ENCODE data around the gene GRID1.

Gene GRID1

DNA sequence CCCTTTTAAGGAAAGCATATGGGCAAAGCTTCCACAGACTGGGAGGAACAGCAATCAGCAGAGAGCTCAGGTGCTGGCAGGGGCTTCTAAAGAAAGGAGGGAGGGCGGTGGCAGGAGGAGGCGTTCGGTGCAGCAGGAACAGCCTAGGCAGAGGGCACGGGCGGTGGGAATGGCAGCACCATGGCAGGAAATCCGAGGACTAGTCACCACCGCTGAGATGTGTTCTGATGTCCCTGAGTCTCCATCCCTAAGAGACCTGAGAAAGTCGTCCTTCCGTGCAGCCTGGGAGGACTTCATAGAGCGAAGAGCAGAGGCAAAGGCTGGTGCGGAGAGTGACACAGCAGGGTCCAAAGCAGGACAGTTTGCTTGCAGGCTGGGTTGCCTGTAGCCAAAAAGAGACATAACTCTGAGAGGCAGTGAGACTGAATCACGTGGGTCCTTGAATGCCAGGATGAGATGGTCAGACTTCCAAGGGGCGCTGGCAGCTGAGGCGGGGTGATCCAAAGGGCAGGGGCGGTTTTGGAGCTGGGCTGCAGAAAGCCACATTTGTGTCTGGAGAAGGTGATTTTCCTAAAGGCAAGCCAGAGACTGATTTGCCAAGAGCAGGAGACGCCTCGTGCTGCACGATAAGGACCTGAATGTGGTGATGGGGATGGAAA, 35.8 kb upstream of the GRID1 start:
- no peaks in the 10 kb centered on the region for H3K36me3 ChIP-seq (ENCODE audit: control insufficient read depth in 2 of 2, insufficient read depth in 2 of 2, low read length in 2 of 2)
- no peak overlapping the region for H3K4me3 ChIP-seq (ENCODE audit: low read length in 2 of 2)
- no peaks in the 10 kb centered on the region for H3K9me3 ChIP-seq (ENCODE audit: control insufficient read depth in 2 of 2, low read length in 2 of 2)
- H3K27ac ChIP-seq (ENCODE audit: low read depth in 2 of 2, low read length in 2 of 2), result no peak overlapping the region
- no peaks in the 10 kb centered on the region for H3K27me3 ChIP-seq (ENCODE audit: control insufficient read depth in 2 of 2, insufficient read depth in 2 of 2, low read length in 2 of 2)
- H3K9ac ChIP-seq (ENCODE audit: low read depth in 1 of 2, low read length in 2 of 2), result no peak overlapping the region
- peaks cover 9 to 16% of the 10 kb centered on the region in 2 donors for H3K4me1 ChIP-seq (ENCODE audit: control insufficient read depth in 2 of 2, insufficient read depth in 2 of 2, low read length in 2 of 2)

DNA sequence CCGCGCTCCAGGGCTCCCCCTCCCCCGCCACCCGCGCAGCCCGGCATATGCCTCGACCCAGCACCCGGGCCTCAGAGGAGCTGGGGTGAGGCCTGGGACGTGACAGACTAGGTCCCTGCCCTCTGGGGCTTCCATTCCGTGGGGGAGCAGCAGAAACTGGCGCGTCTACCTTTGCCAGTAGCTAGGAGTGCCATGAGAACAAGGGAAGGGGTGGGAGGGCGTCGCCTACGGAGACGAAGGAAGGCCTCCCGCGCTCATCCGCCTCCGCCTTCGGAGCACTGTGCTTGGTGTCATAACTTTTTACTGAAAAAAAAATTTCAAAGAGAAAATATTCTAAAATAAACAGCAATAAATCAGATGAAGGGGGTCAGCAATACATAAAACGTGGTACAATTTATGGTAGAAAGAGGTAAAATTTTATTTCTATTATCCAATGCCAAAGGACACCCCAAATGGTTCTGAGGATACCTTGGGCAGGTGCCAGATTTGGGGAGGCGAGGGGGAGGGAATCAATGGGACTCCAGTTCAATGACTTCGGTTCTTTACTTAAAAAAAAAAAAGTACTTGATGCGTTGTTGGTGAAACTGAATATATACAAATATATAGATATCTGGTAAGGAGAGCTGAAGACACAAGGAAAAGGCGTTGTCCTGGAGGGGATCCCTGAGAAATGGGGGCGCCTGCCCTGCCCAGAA, 35.1 kb upstream of the GRID1 start:
- H3K4me3 ChIP-seq (ENCODE audit: low read length in 2 of 2), result peak overlapping the region; percentile 72 to 79
- no peaks in the 10 kb centered on the region for H3K36me3 ChIP-seq (ENCODE audit: control insufficient read depth in 2 of 2, insufficient read depth in 2 of 2, low read length in 2 of 2)
- H3K27ac ChIP-seq (ENCODE audit: low read depth in 2 of 2, low read length in 2 of 2), result peak overlapping the region; percentile 83 to 88
- H3K4me1 ChIP-seq (ENCODE audit: control insufficient read depth in 2 of 2, insufficient read depth in 2 of 2, low read length in 2 of 2), result peaks cover 9 to 16% of the 10 kb centered on the region in 2 donors
- H3K27me3 ChIP-seq (ENCODE audit: control insufficient read depth in 2 of 2, insufficient read depth in 2 of 2, low read length in 2 of 2), result no peaks in the 10 kb centered on the region
- peak overlapping the region in 1 of 2 donors; percentile 70 for H3K9ac ChIP-seq (ENCODE audit: low read depth in 1 of 2, low read length in 2 of 2)
- no peaks in the 10 kb centered on the region for H3K9me3 ChIP-seq (ENCODE audit: control insufficient read depth in 2 of 2, low read length in 2 of 2)

DNA sequence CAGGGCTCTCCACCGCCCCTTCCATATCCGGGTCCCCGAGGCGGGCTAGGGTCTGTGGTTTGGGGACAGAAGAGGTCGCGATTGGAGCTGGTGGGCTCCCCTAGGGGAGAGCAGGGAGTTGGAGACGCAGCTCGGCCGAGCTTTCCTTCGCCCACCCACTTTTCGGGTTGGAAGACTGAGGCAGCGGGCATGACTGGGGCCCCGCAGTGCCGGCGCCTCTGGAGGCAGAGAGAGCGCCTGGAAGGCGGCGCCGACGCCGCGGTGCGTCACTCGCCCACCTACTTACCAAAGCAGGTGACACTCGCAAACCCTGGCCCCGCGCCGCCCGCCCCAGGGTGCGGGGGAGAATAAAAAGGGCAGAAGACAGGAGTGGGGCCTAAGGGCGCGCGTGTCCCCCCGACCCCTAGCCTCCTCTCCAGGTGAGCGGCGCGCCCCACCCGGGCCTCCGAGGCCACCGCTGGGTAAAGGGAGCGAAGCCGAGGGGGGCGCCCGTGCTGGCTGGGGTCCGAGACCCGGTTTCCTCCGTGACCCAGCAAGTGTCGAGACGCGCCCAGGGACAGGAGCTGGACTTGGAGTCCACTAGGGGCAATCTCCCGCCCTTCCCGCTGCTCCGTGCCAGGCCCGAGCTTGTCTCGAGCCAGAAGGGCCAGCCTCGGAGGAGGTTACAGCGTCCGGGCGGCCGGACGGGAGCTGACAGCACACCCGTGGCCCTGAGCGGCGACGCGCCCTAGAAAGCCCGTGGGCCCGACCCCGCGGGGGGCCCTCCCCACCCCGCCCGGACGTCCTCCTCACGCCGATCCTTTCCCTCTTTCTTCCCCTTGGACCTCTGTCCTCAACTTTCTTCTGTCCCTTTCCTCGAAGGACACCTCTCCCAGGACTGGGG, 34.4 kb upstream of the GRID1 start:
- Histone ChIP-seq H3K9ac (ENCODE audit: low read depth in 1 of 2, low read length in 2 of 2) (peak overlapping the region; percentile 68 to 70), H3K27me3 (ENCODE audit: control insufficient read depth in 2 of 2, insufficient read depth in 2 of 2, low read length in 2 of 2) (no peaks in the 10 kb centered on the region), H3K27ac (ENCODE audit: low read depth in 2 of 2, low read length in 2 of 2) (peak overlapping the region; percentile 83 to 88), H3K4me1 (ENCODE audit: control insufficient read depth in 2 of 2, insufficient read depth in 2 of 2, low read length in 2 of 2) (peaks cover 9 to 16% of the 10 kb centered on the region in 2 donors), H3K4me3 (ENCODE audit: low read length in 2 of 2) (peak overlapping the region; percentile 72 to 79), H3K9me3 (ENCODE audit: control insufficient read depth in 2 of 2, low read length in 2 of 2) (no peaks in the 10 kb centered on the region), H3K36me3 (ENCODE audit: control insufficient read depth in 2 of 2, insufficient read depth in 2 of 2, low read length in 2 of 2) (no peaks in the 10 kb centered on the region)

DNA sequence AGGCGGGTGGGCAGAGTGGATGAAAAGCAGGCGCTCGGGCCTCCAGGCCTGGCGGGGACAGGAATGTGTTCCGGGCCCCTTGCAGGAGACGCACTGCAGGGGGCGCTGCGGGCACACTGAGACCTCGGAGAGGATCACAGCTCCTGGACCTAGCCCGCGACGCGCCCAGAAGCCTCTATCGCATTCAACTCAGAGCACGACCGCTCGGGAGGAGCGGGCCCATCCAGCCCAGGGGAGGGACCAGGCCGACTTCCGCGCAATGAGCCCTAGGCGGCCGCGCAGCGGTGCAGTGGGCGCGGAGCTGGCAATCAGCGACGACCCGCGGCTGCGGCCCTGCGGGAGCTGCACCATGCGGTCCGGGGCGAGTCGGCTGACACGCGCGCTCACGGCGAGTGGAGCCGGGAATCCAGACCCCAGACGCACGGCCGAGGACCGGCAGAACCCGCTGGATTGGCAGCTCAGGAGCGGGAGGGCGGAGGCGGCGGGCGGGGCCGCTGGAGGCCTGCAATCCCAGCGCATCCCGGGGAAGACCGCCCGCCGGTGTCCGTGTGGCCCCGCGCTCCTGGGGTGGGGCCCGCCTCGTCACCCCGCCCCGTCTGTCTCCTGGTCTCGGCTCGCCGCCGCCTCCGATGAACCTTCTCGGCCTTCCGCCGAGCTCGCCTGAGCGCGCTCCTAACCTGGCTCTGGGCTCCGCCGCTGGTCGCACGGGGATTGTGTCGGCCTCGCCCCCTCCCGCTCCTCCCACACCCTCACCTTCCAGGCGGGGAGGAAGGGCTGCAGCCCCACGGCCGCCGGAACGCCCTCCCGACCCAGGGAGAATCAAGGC, 33.5 kb upstream of the GRID1 start:
- Histone ChIP-seq H3K27me3 (ENCODE audit: control insufficient read depth in 2 of 2, insufficient read depth in 2 of 2, low read length in 2 of 2) (no peaks in the 10 kb centered on the region), H3K4me3 (ENCODE audit: low read length in 2 of 2) (peak overlapping the region; percentile 72 to 79), H3K9me3 (ENCODE audit: control insufficient read depth in 2 of 2, low read length in 2 of 2) (no peaks in the 10 kb centered on the region), H3K36me3 (ENCODE audit: control insufficient read depth in 2 of 2, insufficient read depth in 2 of 2, low read length in 2 of 2) (no peaks in the 10 kb centered on the region), H3K27ac (ENCODE audit: low read depth in 2 of 2, low read length in 2 of 2) (peak overlapping the region; percentile 83 to 88), H3K4me1 (ENCODE audit: control insufficient read depth in 2 of 2, insufficient read depth in 2 of 2, low read length in 2 of 2) (peaks cover 9 to 16% of the 10 kb centered on the region in 2 donors), H3K9ac (ENCODE audit: low read depth in 1 of 2, low read length in 2 of 2) (peak overlapping the region; percentile 68 to 70)

DNA sequence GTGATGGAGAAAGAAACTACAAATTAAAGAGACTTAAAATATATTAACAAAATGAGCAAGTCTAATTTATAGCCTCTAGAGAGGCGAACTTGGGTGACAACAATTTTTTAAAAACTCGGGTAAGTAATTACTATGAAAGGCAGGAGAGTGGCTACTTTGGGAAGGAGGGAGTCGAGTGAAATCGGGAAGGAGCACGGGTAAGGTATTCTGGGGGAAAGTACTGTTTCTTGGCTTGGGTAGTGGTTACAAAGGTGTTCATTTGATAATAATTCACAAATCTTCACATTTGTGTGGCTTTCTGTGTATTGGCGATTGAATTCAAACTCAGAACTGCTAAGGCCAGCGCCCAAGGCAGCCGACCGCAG, 32.9 kb upstream of the GRID1 start:
- peak overlapping the region in 1 of 2 donors; percentile 79 for H3K4me3 ChIP-seq (ENCODE audit: low read length in 2 of 2)
- H3K36me3 ChIP-seq (ENCODE audit: control insufficient read depth in 2 of 2, insufficient read depth in 2 of 2, low read length in 2 of 2), result no peaks in the 10 kb centered on the region
- H3K9me3 ChIP-seq (ENCODE audit: control insufficient read depth in 2 of 2, low read length in 2 of 2), result no peaks in the 10 kb centered on the region
- peak overlapping the region; percentile 27 to 70 for H3K9ac ChIP-seq (ENCODE audit: low read depth in 1 of 2, low read length in 2 of 2)
- peak overlapping the region; percentile 83 to 88 for H3K27ac ChIP-seq (ENCODE audit: low read depth in 2 of 2, low read length in 2 of 2)
- no peaks in the 10 kb centered on the region for H3K27me3 ChIP-seq (ENCODE audit: control insufficient read depth in 2 of 2, insufficient read depth in 2 of 2, low read length in 2 of 2)
- H3K4me1 ChIP-seq (ENCODE audit: control insufficient read depth in 2 of 2, insufficient read depth in 2 of 2, low read length in 2 of 2), result peaks cover 9 to 16% of the 10 kb centered on the region in 2 donors

DNA sequence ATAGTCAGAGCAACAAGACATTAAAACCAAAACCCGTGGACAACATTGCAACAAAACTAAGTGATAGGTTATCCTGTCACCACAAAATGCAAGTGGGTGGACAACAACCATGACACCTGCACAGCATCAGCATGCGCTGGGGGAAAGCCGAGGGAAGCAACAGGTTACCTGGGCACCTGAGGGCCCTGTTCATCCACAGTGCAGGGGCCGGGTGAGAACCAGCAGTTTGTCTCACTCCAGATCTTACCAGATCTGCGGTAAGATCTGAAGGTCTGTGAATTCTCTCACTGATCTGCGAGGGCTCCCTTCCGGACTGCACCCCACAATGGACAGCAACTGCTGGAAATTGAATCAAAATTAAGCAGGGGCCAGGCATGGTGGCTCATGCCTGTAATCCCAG, 30.5 kb upstream of the GRID1 start:
- H3K4me3 ChIP-seq (ENCODE audit: low read length in 2 of 2), result no peak overlapping the region
- no peaks in the 10 kb centered on the region for H3K27me3 ChIP-seq (ENCODE audit: control insufficient read depth in 2 of 2, insufficient read depth in 2 of 2, low read length in 2 of 2)
- no peak overlapping the region for H3K27ac ChIP-seq (ENCODE audit: low read depth in 2 of 2, low read length in 2 of 2)
- no peaks in the 10 kb centered on the region for H3K9me3 ChIP-seq (ENCODE audit: control insufficient read depth in 2 of 2, low read length in 2 of 2)
- H3K4me1 ChIP-seq (ENCODE audit: control insufficient read depth in 2 of 2, insufficient read depth in 2 of 2, low read length in 2 of 2), result peaks cover 9 to 14% of the 10 kb centered on the region in 2 donors
- H3K36me3 ChIP-seq (ENCODE audit: control insufficient read depth in 2 of 2, insufficient read depth in 2 of 2, low read length in 2 of 2), result no peaks in the 10 kb centered on the region
- no peak overlapping the region for H3K9ac ChIP-seq (ENCODE audit: low read depth in 1 of 2, low read length in 2 of 2)

DNA sequence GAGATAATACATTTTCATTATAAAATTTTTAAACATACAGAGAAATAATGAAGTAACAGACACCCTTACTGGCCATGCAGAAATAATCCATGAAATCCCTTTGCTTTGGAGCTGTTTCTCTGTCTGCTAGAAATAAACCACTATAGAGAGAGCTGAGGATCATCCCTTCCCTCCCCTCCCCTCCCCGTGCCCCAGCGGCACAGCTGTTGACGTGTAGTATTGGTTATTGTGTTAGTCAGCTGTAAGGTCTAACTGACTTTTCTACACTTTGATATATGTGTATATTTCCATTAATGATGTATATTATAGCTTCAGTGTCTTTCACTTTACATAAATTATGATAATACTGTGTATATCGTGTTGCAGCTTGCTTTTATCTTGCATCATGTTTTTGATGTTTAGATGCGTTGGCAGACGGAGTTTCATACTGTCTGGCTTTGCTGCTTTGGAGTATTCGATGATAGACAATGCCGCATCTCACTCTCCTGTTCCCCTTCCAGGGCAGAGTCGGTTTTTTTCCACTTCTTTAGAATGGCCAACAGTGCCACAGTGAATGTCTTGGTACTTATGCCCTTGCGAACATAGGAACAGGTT, 27.4 kb upstream of the GRID1 start:
- Histone ChIP-seq H3K36me3 (ENCODE audit: control insufficient read depth in 2 of 2, insufficient read depth in 2 of 2, low read length in 2 of 2) (no peaks in the 10 kb centered on the region), H3K9ac (ENCODE audit: low read depth in 1 of 2, low read length in 2 of 2) (no peak overlapping the region), H3K4me3 (ENCODE audit: low read length in 2 of 2) (no peak overlapping the region), H3K27me3 (ENCODE audit: control insufficient read depth in 2 of 2, insufficient read depth in 2 of 2, low read length in 2 of 2) (peaks cover 0 to 3% of the 10 kb centered on the region in 2 donors), H3K4me1 (ENCODE audit: control insufficient read depth in 2 of 2, insufficient read depth in 2 of 2, low read length in 2 of 2) (peaks cover 0 to 6% of the 10 kb centered on the region in 2 donors), H3K9me3 (ENCODE audit: control insufficient read depth in 2 of 2, low read length in 2 of 2) (no peaks in the 10 kb centered on the region), H3K27ac (ENCODE audit: low read depth in 2 of 2, low read length in 2 of 2) (no peak overlapping the region)

DNA sequence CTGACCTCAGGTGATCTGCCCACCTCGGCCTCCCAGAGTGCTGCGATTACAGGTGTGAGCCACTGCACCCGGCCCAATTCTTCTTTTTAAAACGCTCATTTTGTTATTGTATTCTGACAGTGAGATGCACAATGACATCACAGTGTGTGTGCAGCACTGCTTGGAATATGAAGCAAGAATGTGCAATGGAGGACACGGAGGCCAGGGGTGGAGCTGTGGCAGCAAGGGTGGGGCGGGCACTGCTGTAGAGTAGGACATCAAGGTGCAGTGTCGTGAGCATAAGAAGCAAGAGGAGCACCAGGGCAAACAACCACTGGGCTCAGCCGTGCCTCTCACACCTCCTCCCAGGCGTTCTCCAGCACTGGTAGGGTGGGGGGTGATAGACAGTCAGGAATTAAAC, 26.8 kb upstream of the GRID1 start:
- Histone ChIP-seq H3K36me3 (ENCODE audit: control insufficient read depth in 2 of 2, insufficient read depth in 2 of 2, low read length in 2 of 2) (no peaks in the 10 kb centered on the region), H3K9ac (ENCODE audit: low read depth in 1 of 2, low read length in 2 of 2) (no peak overlapping the region), H3K27me3 (ENCODE audit: control insufficient read depth in 2 of 2, insufficient read depth in 2 of 2, low read length in 2 of 2) (peaks cover 2 to 4% of the 10 kb centered on the region in 2 donors), H3K27ac (ENCODE audit: low read depth in 2 of 2, low read length in 2 of 2) (no peak overlapping the region), H3K4me1 (ENCODE audit: control insufficient read depth in 2 of 2, insufficient read depth in 2 of 2, low read length in 2 of 2) (peaks cover 0 to 6% of the 10 kb centered on the region in 2 donors), H3K9me3 (ENCODE audit: control insufficient read depth in 2 of 2, low read length in 2 of 2) (no peaks in the 10 kb centered on the region), H3K4me3 (ENCODE audit: low read length in 2 of 2) (no peak overlapping the region)

DNA sequence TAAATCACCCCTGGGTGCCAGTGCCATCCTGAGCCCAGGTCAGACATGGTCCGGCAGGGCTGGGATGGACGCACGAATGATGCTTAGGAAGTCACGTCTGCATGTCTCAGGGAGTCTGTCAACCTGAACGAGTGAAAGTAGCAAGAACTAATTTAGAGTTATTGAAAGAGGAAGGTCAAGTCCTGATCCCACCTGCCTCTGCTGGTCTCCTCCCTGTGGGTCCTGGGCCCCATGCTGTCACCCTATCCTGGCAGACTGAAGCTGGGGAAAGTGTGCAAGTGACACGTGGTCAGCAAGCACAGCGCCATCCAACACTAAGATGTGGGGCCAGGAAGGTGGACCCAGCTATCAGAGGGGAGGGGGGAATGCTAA, 26.1 kb upstream of the GRID1 start:
- no peak overlapping the region for H3K27ac ChIP-seq (ENCODE audit: low read depth in 2 of 2, low read length in 2 of 2)
- no peak overlapping the region for H3K4me3 ChIP-seq (ENCODE audit: low read length in 2 of 2)
- H3K27me3 ChIP-seq (ENCODE audit: control insufficient read depth in 2 of 2, insufficient read depth in 2 of 2, low read length in 2 of 2), result peaks cover 6 to 8% of the 10 kb centered on the region in 2 donors
- H3K36me3 ChIP-seq (ENCODE audit: control insufficient read depth in 2 of 2, insufficient read depth in 2 of 2, low read length in 2 of 2), result no peaks in the 10 kb centered on the region
- no peaks in the 10 kb centered on the region for H3K9me3 ChIP-seq (ENCODE audit: control insufficient read depth in 2 of 2, low read length in 2 of 2)
- H3K9ac ChIP-seq (ENCODE audit: low read depth in 1 of 2, low read length in 2 of 2), result no peak overlapping the region
- peaks cover 0 to 6% of the 10 kb centered on the region in 2 donors for H3K4me1 ChIP-seq (ENCODE audit: control insufficient read depth in 2 of 2, insufficient read depth in 2 of 2, low read length in 2 of 2)
